A673 (cell line): ENCODE results near the gene PHF2.

Experiments
- CTCF ChIP-seq: fragments of 300-800, 200-600 bp; sonication (generic); conservative IDR thresholded peaks from 2 replicates; pipeline ENCODE4 v1.5.1; 2017; ENCODE audit warnings: low read depth, mild to moderate bottlenecking, antibody characterized with exemption, low read length, moderate library complexity, mixed read lengths
- EZH2 ChIP-seq: fragments of 200-600 bp; sonication (generic); IDR thresholded peaks from 2 replicates; pipeline ENCODE4 v1.6.1; 2017; ENCODE audit warnings: borderline replicate concordance, low read depth, mild to moderate bottlenecking, mixed read lengths, antibody characterized with exemption, low read length; ENCODE audit not compliant: poor library complexity, severe bottlenecking

- TF ChIP-seq EZH2, result no peak
- no peak for TF ChIP-seq CTCF
These were observed 136.5 kb downstream of the PHF2 start for GRCh38 chr9:93712896-93713295.
